HG03025 (cell line): ENCODE measurements around the gene SLC6A13.
"Not testable (repeated sequence)": the region's sequence is repeated elsewhere in the genome, so short reads cannot be mapped to it uniquely, and the experiment has no call there.

Experiments
- ATAC-seq: cut with Tn5 transposase; IDR thresholded peaks from one replicate; pipeline ENCODE4 v1.9.1; 2021; ENCODE audit warnings: mild to moderate bottlenecking, moderate library complexity; ENCODE audit not compliant: unreplicated experiment, low FRiP score

SLC6A13 gene

DNA sequence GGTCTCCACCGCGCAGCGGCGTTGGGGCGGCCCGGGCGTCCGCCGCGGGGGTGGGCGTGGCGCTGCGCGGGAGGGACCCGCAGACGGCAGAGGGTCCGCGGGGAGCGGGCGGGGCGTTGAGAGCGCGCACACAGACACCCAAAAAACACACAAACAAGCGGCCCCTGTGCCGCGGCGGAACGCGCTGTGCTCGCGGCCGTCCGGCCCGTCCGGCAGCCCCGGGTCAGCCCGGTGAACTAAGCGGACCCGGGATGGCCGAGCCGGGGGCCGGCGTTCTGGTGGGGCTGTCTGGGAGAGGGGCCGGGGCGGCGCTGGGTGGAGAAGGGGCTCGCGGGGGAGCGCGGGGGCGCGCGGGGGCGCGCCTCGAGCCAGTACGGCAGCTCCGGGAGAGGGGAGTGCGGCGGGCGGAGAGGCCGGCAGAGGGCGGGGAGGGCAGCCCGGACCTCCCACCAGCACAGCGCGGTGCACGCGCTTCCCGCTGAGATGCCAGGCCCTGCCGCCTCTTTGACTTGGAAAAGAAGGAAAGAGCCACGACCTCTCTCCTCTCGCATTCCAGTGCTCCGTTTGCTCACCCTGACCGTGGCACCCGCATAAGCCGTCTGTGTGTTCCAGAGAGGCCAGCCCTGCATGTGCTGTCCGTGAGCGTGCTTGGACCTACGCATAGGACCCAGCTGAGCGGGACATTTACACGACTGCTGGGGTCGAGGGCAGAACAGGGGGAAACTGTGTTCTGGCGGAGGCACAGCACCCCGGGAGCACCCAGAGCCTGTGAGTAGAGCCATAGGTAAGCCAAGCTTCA lies 59.0 kb downstream of the SLC6A13 start:
- ATAC-seq, result no peak

DNA sequence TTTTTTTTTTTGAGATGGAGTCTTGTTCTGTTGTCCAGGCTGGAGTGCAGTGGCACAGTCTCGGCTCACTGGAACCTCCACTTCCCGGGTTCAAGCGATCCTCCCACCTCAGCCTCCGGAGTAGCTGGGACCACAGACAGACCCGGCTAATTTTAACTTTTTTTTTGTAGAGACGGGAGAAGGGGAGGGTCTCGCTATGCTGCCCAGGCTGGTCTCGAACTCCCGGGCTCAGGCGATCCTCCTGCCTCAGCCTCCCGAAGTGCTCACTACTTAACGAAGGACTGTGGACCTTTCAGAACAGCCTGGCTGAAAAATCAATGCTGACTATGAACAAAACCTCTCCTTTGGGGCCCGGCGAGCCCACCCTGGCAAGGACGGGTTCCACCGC lies 59.6 kb downstream of the SLC6A13 start:
- ATAC-seq, result no peak

DNA sequence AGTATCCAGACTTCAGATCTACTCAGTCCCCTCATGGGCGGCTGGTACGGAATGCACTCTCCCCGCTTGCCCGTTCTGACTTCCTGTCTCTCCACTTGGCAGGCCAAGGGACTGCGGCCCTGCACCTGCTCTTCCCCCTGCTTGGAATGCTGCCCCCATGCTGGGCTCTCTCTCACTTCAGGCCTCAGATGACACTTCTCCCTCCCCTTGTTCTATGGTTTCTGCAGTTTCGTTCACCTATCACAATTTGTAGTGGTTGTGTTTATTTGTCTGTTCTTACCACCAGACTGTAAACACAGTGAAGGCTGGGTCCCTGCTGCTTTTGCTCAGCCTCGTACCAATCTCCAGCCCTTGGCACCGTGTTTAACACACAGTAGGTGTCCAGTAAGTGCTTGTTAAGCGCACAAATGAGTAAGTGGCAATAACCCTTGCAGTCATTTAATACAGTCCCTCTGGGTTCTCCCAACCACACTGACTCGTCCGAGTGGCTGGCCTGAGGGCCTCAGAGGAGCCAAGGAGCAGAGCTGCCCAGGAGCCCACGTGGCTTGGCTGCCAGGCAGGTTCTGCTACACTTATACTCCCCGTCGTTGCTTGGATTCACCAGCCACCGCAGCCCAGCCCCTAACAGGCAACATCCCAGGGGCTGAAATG lies 60.4 kb downstream of the SLC6A13 start:
- ATAC-seq, result no peak

DNA sequence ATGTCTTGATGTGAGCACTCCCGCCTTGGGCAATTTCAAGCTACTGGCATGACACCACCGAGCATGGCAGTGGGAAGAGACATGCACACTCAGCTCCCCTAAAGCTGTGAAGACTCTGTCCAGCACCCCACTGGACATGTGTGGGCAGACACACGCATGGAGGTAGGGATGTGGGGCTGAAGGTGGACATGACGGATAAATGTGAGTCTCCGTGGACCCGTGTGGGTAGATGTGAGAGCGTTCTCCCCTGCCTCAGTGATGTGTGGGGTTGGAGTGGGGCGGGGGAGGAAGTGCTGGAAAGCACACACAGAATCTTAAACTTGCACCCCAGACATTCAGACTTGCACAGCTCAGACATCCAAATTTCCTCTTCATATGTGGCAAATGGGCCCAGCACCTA lies 61.3 kb downstream of the SLC6A13 start:
- ATAC-seq, result no peak

DNA sequence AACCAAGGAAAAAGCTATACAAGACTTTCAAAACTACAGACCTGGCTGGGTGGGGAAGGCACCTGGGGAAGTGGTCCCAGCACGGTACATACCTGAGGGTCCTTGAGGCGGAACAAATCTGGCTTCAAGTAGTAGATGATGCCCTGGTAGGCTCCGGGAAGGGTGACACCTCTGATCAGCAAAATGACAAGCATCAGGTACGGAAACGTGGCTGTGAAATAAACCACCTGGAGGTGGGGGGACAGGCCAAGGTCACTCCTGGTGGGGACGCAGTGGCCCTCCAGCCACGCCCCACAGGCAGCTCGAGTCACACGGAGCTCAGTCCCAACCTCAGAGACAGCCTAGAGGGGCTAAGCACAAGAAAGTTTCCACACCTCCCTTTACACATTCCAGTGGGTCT lies 63.9 kb downstream of the SLC6A13 start:
- no peak for ATAC-seq

DNA sequence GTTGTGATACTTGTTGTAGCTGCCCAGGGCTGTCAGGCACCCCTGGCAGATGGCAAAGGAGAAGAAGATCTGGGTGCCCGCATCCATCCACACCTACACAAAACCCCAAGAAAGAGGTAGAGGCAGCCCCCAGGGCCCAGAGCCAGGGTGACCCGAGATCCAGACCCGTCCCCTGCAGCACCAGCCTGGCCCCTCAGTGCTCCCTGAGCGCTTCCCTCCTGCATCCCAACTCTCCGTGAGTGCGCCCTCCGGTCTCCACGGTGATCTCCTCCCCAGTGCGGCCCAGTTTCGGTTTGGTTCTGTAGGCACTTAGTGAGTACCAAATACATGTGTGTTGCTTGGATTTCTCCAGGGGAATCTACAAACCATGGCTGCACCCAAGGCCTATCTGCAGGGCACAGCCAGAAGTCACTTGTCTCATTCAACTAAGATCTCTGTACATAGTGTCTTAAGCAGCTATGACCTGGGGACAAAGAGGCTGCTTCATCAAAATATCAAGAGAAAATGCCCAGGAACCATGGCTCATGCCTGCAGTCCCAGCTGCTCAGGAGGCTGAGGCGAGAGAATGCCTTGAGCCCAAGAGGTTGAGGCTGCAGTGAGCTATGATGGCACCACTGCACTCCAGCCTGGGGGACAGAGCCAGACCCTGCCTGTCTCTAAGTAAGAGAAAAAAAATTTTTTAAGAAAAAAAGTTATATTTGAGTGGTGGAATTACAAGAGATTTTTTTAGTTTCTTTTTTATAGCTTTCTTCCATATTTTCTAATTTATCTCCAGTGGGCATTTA lies 64.5 kb downstream of the SLC6A13 start:
- ATAC-seq, result no peak

DNA sequence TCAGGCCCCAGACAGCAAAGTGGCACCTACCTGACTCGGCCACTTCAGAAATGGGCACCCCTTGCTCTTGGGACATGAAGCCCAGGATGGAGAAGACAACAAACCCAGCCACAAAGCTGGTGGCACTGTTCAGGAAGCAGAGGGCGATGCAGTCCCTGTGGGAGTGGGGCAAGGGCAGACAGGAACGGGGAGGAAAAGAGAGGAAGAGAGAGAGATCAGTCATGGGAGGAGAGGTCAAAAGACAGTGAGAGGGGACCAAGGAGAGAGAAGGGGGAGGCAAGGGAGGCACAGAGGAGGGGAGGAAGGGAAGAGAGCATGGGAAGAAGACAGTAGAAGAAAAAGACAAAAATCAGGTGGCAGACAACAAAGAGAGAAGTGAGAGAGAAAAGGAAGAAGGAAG lies 65.3 kb downstream of the SLC6A13 start:
- no peak for ATAC-seq

DNA sequence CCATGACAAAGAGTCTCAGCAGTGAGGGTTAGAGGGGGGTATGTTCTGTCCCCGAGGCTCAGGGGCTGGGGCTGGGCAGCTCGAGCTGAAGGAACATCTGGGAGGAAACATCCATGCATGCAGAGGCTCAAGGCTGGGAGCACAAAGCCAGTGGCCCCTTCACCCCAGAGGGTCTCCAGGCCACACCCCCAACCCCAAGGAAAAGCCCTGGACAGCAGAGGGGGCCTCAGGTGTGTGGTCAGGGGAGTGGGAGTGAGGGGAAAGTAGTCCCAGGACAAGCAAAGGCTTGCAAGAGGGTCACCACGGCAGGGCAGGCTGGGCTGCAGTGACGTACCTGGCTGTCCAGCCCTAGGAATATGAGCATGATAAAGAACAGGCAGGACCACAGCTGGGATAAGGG lies 66.2 kb downstream of the SLC6A13 start:
- ATAC-seq, result no peak

DNA sequence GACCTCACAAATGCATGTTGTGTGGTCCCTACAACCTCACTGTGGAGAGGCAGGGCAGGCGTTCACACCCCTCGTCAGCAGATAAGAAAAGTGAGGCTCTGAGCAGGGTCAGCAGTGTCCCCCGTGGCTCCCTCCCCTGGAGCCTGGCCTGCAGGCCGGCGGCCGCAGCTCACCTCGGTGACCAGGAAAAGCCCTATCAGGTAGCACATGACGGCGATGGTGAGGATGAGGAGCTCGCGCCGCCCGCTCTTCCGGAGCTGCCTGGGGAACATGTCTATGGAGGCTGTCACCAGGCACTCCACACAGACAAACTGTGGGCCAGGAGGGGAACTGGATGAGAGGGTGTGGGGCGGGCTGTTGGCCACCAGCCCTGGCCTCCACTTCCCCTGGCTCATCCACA lies 66.7 kb downstream of the SLC6A13 start:
- no peak for ATAC-seq

DNA sequence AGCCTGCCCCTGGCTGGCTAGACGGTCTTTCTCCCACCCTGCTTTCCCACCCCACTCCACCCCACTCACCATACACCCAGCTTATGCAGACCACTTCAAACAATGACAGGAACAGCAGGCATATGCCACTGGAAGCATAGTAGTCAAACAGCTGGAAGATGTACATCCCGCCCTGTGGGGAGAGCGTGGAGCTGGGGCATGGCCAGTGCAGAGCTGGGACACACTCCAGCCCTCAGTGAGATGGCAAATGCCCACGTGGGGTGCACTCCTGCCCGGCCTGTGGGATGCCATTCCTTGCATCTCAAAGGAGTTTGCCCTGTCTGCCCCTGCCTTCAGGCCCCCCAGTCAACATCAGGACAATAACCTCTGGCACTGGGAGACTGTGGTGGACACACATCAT lies 67.5 kb downstream of the SLC6A13 start:
- no peak for ATAC-seq

DNA sequence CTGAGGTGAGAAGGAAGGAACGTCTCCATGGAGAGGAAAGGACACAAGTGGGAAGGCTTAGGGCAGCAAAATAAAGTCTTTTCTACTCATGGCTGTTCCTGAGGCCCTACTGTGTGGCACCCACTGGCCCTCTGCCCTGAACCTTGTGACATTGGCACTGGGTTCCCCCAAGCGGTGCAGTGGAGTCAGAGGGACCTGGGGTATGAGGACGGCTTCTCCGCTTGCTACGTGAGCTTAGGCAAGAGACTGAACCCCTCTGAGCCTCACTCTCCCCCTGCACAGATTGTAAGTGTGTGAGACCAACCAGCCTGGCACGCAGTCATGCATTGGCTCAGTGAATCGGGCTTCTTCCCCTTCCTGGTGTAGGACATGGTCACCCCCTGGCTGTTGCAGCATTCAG lies 68.4 kb downstream of the SLC6A13 start:
- no peak for ATAC-seq

DNA sequence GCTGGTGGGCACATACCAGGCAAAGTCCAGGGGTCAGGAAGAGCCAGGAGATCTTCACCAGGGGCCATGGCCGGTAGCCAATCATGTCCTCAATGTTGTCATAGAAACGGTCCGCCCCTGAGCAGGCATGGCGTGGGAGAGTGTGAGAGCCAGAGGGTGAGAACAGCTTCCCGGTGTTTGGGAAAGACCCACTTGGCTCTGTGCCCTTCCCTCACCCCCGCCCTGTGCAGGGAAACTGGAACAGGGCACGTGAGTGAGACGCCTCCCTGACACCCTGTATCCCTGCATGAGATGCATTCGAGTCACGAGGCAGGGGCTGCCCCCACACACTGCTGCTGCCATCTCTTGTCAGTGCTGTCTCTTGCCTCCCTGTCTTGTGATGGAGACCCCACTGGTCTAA lies 69.4 kb downstream of the SLC6A13 start:
- ATAC-seq, result no peak

DNA sequence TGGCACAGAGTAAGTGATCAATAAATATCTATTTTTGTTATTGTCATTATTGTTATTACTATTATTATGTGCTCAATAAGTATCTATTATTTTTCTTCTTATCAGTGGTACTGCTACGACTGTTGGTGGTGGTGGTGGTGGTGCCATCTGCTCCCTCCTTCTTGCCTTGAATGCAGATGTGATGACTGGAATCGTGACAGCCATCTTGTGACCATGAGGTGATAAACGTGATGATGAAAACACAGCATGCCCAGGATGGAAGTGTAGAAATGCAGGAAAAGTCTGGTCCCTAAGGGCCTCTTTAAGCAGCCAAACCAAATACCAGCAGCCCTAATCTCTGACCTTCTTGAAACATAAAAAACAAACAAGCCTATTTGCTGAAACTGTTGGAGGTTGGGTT lies 71.1 kb downstream of the SLC6A13 start:
- no peak for ATAC-seq

DNA sequence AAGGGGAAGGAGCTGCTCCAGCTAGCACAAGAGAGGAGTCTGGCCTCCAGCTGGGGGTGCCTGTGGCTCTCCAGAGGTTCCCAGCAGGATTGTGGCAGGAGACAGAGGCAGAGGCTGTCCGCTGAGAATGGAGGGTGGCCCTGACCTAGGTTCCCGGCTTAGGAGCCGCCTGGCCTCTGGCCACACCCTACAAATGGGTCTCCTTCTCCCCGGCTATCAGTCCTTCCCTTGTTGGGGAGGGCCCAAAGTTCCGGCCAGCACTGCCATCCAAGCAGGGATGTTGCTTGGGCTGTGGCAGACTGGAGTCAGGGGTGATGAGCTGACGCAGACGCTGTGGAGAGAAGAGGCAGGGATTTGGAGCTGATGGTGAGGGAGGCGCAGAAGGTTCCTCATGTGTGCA lies 71.8 kb downstream of the SLC6A13 start:
- no peak for ATAC-seq

DNA sequence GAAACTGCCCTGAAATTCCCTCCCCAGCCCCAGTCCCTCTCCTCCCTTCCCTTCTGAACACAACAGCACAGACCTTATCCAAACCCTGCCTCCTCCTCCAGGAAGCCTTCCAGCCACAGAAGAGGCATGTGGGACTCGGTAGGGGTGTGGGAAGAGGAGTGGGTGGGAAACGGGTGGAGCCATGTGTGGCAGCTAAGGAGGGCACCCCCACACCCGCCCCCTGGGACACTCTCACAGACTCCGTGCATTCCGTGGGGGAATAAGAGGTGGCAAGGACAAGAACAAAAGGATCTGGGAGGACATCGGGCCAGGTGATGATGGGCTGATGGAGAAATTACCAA lies 73.0 kb downstream of the SLC6A13 start:
- no peak for ATAC-seq

DNA sequence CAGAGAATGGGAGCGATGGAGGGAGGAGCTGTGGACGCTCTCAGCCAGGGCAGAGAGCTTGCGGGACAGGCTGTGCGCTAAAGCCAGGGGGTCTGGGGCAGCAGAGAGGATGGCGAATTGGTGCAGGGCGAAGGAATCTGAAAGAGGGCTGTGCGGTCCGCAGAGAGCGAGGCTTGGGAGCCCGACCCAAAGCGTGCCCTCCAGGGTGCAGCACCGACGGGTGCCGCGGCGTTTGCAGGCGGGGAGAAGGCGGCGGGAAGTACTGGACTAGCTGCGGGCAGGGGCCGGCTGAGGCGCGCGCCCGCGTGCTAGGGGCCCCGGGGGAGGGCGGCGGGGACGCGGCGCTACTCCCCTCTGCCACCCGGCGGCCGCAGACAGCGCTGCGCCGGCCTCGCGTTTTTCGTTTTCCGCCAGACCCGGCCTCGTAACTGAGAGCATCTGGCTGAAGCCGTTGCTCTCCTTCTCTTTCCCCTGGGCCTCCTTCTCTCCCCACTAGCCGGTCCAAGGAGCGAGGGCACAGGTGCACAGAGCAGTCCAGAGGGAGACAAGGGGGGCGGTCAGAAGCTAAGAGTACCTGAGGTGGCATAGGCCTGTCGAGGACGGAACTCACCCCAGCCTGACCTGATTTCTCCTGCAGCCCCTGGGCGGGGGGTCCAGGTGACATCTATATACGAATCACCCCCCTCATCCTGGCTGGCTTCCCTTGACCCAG lies 73.6 kb downstream of the SLC6A13 start:
- no peak for ATAC-seq

DNA sequence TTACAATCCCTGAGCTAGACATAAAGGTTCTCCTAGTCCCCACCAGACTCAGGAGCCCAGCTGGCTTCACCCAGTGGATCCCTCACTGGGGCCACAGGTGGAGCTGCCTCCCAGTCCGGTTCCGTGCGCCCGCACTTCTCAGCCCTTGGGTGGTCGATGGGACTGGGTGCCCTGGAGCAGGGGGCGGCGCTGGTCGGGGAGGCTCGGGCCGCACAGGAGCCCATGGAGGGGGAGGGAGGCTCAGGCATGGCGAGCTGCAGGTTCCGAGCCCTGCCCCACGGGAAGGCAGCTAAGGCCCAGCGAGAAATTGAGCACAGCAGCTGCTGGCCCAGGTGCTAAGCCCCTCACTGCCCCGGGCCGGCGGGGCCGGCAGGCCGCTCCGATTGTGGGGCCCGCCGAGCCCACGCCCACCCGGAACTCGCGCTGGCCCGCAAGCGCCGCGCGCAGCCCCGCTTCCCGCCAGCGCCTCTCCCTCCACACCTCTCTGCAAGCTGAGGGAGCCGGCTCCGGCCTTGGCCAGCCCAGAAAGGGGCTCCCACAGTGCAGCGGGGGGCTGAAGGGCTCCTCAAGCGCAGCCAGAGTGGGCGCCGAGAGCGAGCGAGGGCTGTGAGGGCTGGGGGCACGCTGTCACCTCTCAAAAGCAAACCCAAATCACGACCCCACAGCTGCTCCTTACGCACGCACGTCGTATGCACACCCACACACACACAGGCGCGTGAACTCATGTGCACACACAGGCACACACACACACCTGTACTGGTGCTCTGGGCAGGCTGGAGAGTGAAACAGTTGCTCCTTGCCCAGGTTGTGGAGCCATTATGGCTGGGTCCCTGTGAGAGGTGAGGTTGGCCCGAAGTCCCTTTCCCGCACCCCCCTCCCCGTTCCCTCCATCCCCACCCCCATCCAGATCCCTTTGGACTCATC lies 74.4 kb downstream of the SLC6A13 start:
- ATAC-seq, result not testable (repeated sequence)

DNA sequence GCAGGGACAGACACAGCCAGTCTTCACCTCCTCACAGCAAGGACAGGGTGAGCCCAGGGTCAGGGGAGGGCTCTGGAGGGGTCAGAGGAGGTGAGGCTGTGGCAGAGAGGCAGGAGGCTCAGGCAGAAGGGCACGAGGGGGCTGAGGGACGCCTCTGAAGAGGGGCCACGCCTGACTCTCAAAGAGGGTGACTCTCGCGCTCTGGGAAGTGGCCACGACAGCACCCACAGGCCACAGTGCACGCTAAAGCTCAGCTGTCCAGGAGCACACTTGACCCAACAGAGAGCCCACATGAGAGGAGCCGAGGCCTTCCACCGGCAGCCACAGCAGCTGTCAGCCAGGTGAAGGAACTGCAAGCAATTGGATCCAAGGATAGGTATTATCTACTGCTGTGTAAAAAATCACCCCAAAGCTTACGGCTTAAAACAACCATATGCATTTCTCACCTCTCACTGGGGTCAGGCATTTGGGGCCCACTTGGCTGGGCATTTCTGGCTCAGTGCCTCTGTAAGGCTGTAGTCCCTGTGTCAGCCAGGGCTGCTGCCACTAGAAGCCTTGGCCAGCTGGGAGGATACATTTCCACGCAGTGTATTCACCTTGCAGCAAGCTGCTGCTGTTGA lies 76.5 kb downstream of the SLC6A13 start:
- no peak for ATAC-seq

DNA sequence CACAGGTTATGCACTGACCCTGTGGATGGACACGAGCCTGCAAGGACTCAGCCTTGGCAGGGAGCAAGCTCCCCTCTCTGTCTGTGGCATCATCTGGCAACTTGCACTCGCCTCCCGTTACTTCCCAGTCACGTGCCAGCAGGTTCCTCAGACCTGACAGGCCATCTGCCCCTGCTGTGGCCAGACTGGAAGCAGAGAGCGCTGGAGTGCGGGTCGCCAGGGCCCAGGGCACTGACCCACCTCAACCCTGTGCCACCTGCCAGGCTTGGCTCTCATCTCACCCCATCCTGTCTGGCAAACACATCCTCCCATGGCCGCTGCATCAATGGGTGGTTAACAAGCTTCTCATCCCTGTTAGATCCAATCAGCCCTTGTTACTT lies 77.1 kb downstream of the SLC6A13 start:
- no peak for ATAC-seq
